Keratinocyte (primary cell): ENCODE measurements around the gene PDIA4.

Experiments
- EZH2 ChIP-seq: IDR thresholded peaks from one replicate; pipeline ENCODE4 v1.6.1; 2012; ENCODE audit warnings: inconsistent platforms, mild to moderate bottlenecking, low read length, moderate library complexity
- TF ChIP-seq, protein P1 (sequence below), 3 experiments: IDR thresholded peaks in 1 of 3; conservative IDR thresholded peaks in 1 of 3; optimal IDR thresholded peaks in 1 of 3; 2 replicates in 2 of 3; 3 replicates in 1 of 3; pipeline versions ENCODE3 to v1.5.1; 2011; ENCODE audit warnings: low read length in 3 of 3, mild to moderate bottlenecking in 3 of 3, moderate library complexity in 2 of 3, control low read depth in 1 of 3, inconsistent platforms in 1 of 3; ENCODE audit not compliant: insufficient read depth in 2 of 3; ENCODE audit errors: extremely low read depth in 1 of 3

DNA sequence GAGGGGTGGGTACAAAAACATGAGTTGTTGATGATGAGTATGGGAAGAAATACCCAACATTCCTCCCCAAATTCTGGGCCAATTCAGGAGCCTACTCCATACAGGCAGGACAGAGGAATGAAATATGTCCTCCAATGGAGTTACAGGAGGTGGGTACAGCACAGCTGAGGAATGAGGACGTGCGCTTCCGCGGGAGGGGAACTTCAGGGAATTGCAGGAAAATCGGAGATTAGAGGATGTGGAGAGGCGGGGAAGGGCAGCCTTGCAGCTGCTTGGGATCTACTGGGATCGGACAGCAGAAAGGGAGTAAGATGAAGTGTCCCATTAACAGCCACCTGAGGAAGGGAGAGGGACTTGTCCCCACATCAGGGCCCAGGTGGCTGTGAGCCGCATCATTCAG, 50.2 kb downstream of the PDIA4 start:
- no peak for TF ChIP-seq EZH2
- TF ChIP-seq, protein P1, sequence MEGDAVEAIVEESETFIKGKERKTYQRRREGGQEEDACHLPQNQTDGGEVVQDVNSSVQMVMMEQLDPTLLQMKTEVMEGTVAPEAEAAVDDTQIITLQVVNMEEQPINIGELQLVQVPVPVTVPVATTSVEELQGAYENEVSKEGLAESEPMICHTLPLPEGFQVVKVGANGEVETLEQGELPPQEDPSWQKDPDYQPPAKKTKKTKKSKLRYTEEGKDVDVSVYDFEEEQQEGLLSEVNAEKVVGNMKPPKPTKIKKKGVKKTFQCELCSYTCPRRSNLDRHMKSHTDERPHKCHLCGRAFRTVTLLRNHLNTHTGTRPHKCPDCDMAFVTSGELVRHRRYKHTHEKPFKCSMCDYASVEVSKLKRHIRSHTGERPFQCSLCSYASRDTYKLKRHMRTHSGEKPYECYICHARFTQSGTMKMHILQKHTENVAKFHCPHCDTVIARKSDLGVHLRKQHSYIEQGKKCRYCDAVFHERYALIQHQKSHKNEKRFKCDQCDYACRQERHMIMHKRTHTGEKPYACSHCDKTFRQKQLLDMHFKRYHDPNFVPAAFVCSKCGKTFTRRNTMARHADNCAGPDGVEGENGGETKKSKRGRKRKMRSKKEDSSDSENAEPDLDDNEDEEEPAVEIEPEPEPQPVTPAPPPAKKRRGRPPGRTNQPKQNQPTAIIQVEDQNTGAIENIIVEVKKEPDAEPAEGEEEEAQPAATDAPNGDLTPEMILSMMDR (optimal IDR thresholded peaks at IDR 0.05 in 1 of 3, IDR thresholded peaks at IDR 0.05 in 1 of 3, conservative IDR thresholded peaks at IDR 0.05 in 1 of 3; ENCODE audit: extremely low read depth in 1 of 3, insufficient read depth in 2 of 3, low read length in 3 of 3): no peak
